ENCODE results near the gene AIMP1.

AIMP1 gene

GRCh38 chr4:106365613-106366012 is 49.3 kb downstream of the AIMP1 start:
- Histone ChIP-seq H3K4me3 (ENCODE audit: insufficient read depth, low read depth, low read length, poor library complexity, severe bottlenecking) (no peak overlapping the region), H3K4me1 (ENCODE audit: control insufficient read depth, insufficient read depth, low read length, poor library complexity, severe bottlenecking) (no peaks in the 10 kb centered on the region), H3K9me3 (ENCODE audit: control insufficient read depth, low read length) (no peaks in the 10 kb centered on the region), H3K27me3 (replicated peaks; ENCODE audit: control insufficient read depth, insufficient read depth, low read length, poor library complexity, severe bottlenecking) (no peaks in the 10 kb centered on the region), H3K36me3 (ENCODE audit: control insufficient read depth, insufficient read depth, low read length) (no peaks in the 10 kb centered on the region), H3K27ac (ENCODE audit: insufficient read depth, low read length, poor library complexity, severe bottlenecking) (no peak overlapping the region)
- no peak for DNase-seq

- DNase-seq = no peak
Observed at GRCh38 chr4:106366026-106366425, 49.7 kb downstream of the AIMP1 start.

GRCh38 chr4:106367072-106367471 is 50.7 kb downstream of the AIMP1 start:
- H3K4me3 ChIP-seq (ENCODE audit: insufficient read depth, low read depth, low read length, poor library complexity, severe bottlenecking) = no peak overlapping the region
- no peak for DNase-seq
- no peak overlapping the region for H3K27ac ChIP-seq (ENCODE audit: insufficient read depth, low read length, poor library complexity, severe bottlenecking)
- no peaks in the 10 kb centered on the region for H3K9me3 ChIP-seq (ENCODE audit: control insufficient read depth, low read length)
- no peaks in the 10 kb centered on the region for H3K36me3 ChIP-seq (ENCODE audit: control insufficient read depth, insufficient read depth, low read length)
- H3K27me3 ChIP-seq (replicated peaks; ENCODE audit: control insufficient read depth, insufficient read depth, low read length, poor library complexity, severe bottlenecking) = no peaks in the 10 kb centered on the region
- H3K4me1 ChIP-seq (ENCODE audit: control insufficient read depth, insufficient read depth, low read length, poor library complexity, severe bottlenecking) = no peaks in the 10 kb centered on the region

More at GRCh38 chr4:106366026-106366425, 49.7 kb downstream of the AIMP1 start:
- Histone ChIP-seq H3K4me1 (ENCODE audit: control insufficient read depth, insufficient read depth, low read length, poor library complexity, severe bottlenecking) (no peaks in the 10 kb centered on the region), H3K9me3 (ENCODE audit: control insufficient read depth, low read length) (no peaks in the 10 kb centered on the region), H3K4me3 (ENCODE audit: insufficient read depth, low read depth, low read length, poor library complexity, severe bottlenecking) (no peak overlapping the region), H3K27me3 (replicated peaks; ENCODE audit: control insufficient read depth, insufficient read depth, low read length, poor library complexity, severe bottlenecking) (no peaks in the 10 kb centered on the region), H3K36me3 (ENCODE audit: control insufficient read depth, insufficient read depth, low read length) (no peaks in the 10 kb centered on the region), H3K27ac (ENCODE audit: insufficient read depth, low read length, poor library complexity, severe bottlenecking) (no peak overlapping the region)

GRCh38 chr4:106368678-106369077 is 52.3 kb downstream of the AIMP1 start, which contains the start of gene GIMD1:
TSS of gene GIMD1 (minus strand) at chr4:106368778. CDS start at chr4:106367435, 1,343 bp downstream.
- no peak for DNase-seq
- no peaks in the 10 kb centered on the region for H3K27me3 ChIP-seq (replicated peaks; ENCODE audit: control insufficient read depth, insufficient read depth, low read length, poor library complexity, severe bottlenecking)
- H3K9me3 ChIP-seq (ENCODE audit: control insufficient read depth, low read length) = no peaks in the 10 kb centered on the region
- no peaks in the 10 kb centered on the region for H3K4me1 ChIP-seq (ENCODE audit: control insufficient read depth, insufficient read depth, low read length, poor library complexity, severe bottlenecking)
- H3K4me3 ChIP-seq (ENCODE audit: insufficient read depth, low read depth, low read length, poor library complexity, severe bottlenecking) = no peak within 1 kb of the TSS
- no peak within 1 kb of the TSS for H3K27ac ChIP-seq (ENCODE audit: insufficient read depth, low read length, poor library complexity, severe bottlenecking)
- no peaks in the 10 kb centered on the region for H3K36me3 ChIP-seq (ENCODE audit: control insufficient read depth, insufficient read depth, low read length)

GRCh38 chr4:106369456-106370060 is 53.2 kb downstream of the AIMP1 start:
- no peaks in the 10 kb centered on the region for H3K36me3 ChIP-seq (ENCODE audit: control insufficient read depth, insufficient read depth, low read length)
- no peaks in the 10 kb centered on the region for H3K27me3 ChIP-seq (replicated peaks; ENCODE audit: control insufficient read depth, insufficient read depth, low read length, poor library complexity, severe bottlenecking)
- no peaks in the 10 kb centered on the region for H3K4me1 ChIP-seq (ENCODE audit: control insufficient read depth, insufficient read depth, low read length, poor library complexity, severe bottlenecking)
- DNase-seq = no peak
- H3K27ac ChIP-seq (ENCODE audit: insufficient read depth, low read length, poor library complexity, severe bottlenecking) = no peak overlapping the region
- H3K4me3 ChIP-seq (ENCODE audit: insufficient read depth, low read depth, low read length, poor library complexity, severe bottlenecking) = no peak overlapping the region
- H3K9me3 ChIP-seq (ENCODE audit: control insufficient read depth, low read length) = no peaks in the 10 kb centered on the region

- no peaks in the 10 kb centered on the region for H3K4me1 ChIP-seq (ENCODE audit: control insufficient read depth, insufficient read depth, low read length, poor library complexity, severe bottlenecking)
- H3K27me3 ChIP-seq (replicated peaks; ENCODE audit: control insufficient read depth, insufficient read depth, low read length, poor library complexity, severe bottlenecking) = no peaks in the 10 kb centered on the region
- no peaks in the 10 kb centered on the region for H3K36me3 ChIP-seq (ENCODE audit: control insufficient read depth, insufficient read depth, low read length)
- no peak for DNase-seq
- H3K9me3 ChIP-seq (ENCODE audit: control insufficient read depth, low read length) = no peaks in the 10 kb centered on the region
- no peak overlapping the region for H3K4me3 ChIP-seq (ENCODE audit: insufficient read depth, low read depth, low read length, poor library complexity, severe bottlenecking)
- no peak overlapping the region for H3K27ac ChIP-seq (ENCODE audit: insufficient read depth, low read length, poor library complexity, severe bottlenecking)
Observed at GRCh38 chr4:106370214-106370613, 53.9 kb downstream of the AIMP1 start.

GRCh38 chr4:106371161-106371560 is 54.8 kb downstream of the AIMP1 start:
- Histone ChIP-seq H3K27me3 (replicated peaks; ENCODE audit: control insufficient read depth, insufficient read depth, low read length, poor library complexity, severe bottlenecking) (no peaks in the 10 kb centered on the region), H3K4me3 (ENCODE audit: insufficient read depth, low read depth, low read length, poor library complexity, severe bottlenecking) (no peak overlapping the region), H3K4me1 (ENCODE audit: control insufficient read depth, insufficient read depth, low read length, poor library complexity, severe bottlenecking) (no peaks in the 10 kb centered on the region), H3K36me3 (ENCODE audit: control insufficient read depth, insufficient read depth, low read length) (no peaks in the 10 kb centered on the region), H3K27ac (ENCODE audit: insufficient read depth, low read length, poor library complexity, severe bottlenecking) (no peak overlapping the region), H3K9me3 (ENCODE audit: control insufficient read depth, low read length) (no peaks in the 10 kb centered on the region)
- DNase-seq = no peak

GRCh38 chr4:106373026-106373425 is 56.7 kb downstream of the AIMP1 start:
- H3K9me3 ChIP-seq (ENCODE audit: control insufficient read depth, low read length) = no peaks in the 10 kb centered on the region
- H3K36me3 ChIP-seq (ENCODE audit: control insufficient read depth, insufficient read depth, low read length) = no peaks in the 10 kb centered on the region
- DNase-seq = no peak
- H3K27ac ChIP-seq (ENCODE audit: insufficient read depth, low read length, poor library complexity, severe bottlenecking) = no peak overlapping the region
- no peaks in the 10 kb centered on the region for H3K4me1 ChIP-seq (ENCODE audit: control insufficient read depth, insufficient read depth, low read length, poor library complexity, severe bottlenecking)
- H3K27me3 ChIP-seq (replicated peaks; ENCODE audit: control insufficient read depth, insufficient read depth, low read length, poor library complexity, severe bottlenecking) = no peaks in the 10 kb centered on the region
- no peak overlapping the region for H3K4me3 ChIP-seq (ENCODE audit: insufficient read depth, low read depth, low read length, poor library complexity, severe bottlenecking)

GRCh38 chr4:106380179-106380578 is 63.8 kb downstream of the AIMP1 start:
- Histone ChIP-seq H3K9me3 (ENCODE audit: control insufficient read depth, low read length) (no peaks in the 10 kb centered on the region), H3K4me3 (ENCODE audit: insufficient read depth, low read depth, low read length, poor library complexity, severe bottlenecking) (no peak overlapping the region), H3K27me3 (replicated peaks; ENCODE audit: control insufficient read depth, insufficient read depth, low read length, poor library complexity, severe bottlenecking) (no peaks in the 10 kb centered on the region), H3K4me1 (ENCODE audit: control insufficient read depth, insufficient read depth, low read length, poor library complexity, severe bottlenecking) (no peaks in the 10 kb centered on the region), H3K27ac (ENCODE audit: insufficient read depth, low read length, poor library complexity, severe bottlenecking) (no peak overlapping the region), H3K36me3 (ENCODE audit: control insufficient read depth, insufficient read depth, low read length) (no peaks in the 10 kb centered on the region)
- DNase-seq = no peak

- Histone ChIP-seq H3K36me3 (ENCODE audit: control insufficient read depth, insufficient read depth, low read length) (no peaks in the 10 kb centered on the region), H3K4me1 (ENCODE audit: control insufficient read depth, insufficient read depth, low read length, poor library complexity, severe bottlenecking) (no peaks in the 10 kb centered on the region), H3K27ac (ENCODE audit: insufficient read depth, low read length, poor library complexity, severe bottlenecking) (no peak overlapping the region), H3K27me3 (replicated peaks; ENCODE audit: control insufficient read depth, insufficient read depth, low read length, poor library complexity, severe bottlenecking) (no peaks in the 10 kb centered on the region), H3K4me3 (ENCODE audit: insufficient read depth, low read depth, low read length, poor library complexity, severe bottlenecking) (no peak overlapping the region), H3K9me3 (ENCODE audit: control insufficient read depth, low read length) (no peaks in the 10 kb centered on the region)
- DNase-seq = no peak
Observed at GRCh38 chr4:106384878-106385277, 68.5 kb downstream of the AIMP1 start.
